H9 (cell line): ENCODE results near the gene TBC1D5. TPM values are rescaled to one million over a fixed set of nuclear protein-coding genes. Genes with fewer than 3 reads are reported as not detected.

Source experiments
- DNase-seq: peaks from one replicate; pipeline ENCODE4 v3.0.0-alpha.2; 2017
- H2AFZ ChIP-seq: one replicate; pipeline ENCODE4 v1.6.1; 2013; ENCODE audit warnings: mild to moderate bottlenecking, low read length, control low read depth, moderate library complexity
- H2AK5ac ChIP-seq: 2 replicates; pipeline ENCODE4 v1.6.1; 2013; ENCODE audit warnings: low read length, control low read depth, mixed read lengths; ENCODE audit not compliant: insufficient read length
- H2BK120ac ChIP-seq: one replicate; pipeline ENCODE4 v1.6.1; 2013; ENCODE audit warnings: low read depth, mild to moderate bottlenecking, low read length, control low read depth, inconsistent platforms; ENCODE audit not compliant: poor library complexity, severe bottlenecking
- H2BK12ac ChIP-seq: 2 replicates; pipeline ENCODE4 v1.6.1; 2013; ENCODE audit warnings: low read length, control low read depth, mixed read lengths, low read depth; ENCODE audit not compliant: insufficient read length
- H2BK15ac ChIP-seq: 2 replicates; pipeline ENCODE4 v1.6.1; 2013; ENCODE audit warnings: low read depth, low read length, control low read depth
- H2BK20ac ChIP-seq: one replicate; pipeline ENCODE4 v1.6.1; 2013; ENCODE audit warnings: low read depth, mild to moderate bottlenecking, low read length, control low read depth, inconsistent platforms; ENCODE audit not compliant: poor library complexity, severe bottlenecking
- H2BK5ac ChIP-seq: 2 replicates; pipeline ENCODE4 v1.6.1; 2013; ENCODE audit warnings: low read length, control low read depth, mixed read lengths; ENCODE audit not compliant: insufficient read length
- H3K14ac ChIP-seq: 2 replicates; pipeline ENCODE4 v1.6.1; 2013; ENCODE audit warnings: low read length, control low read depth; ENCODE audit not compliant: insufficient read depth
- H3K18ac ChIP-seq: 2 replicates; pipeline ENCODE4 v1.6.1; 2013; ENCODE audit warnings: low read depth, mild to moderate bottlenecking, mixed read lengths, low read length, control low read depth; ENCODE audit not compliant: insufficient read length
- H3K23ac ChIP-seq: 2 replicates; pipeline ENCODE4 v1.6.1; 2013; ENCODE audit warnings: low read length, control low read depth, mixed read lengths, low read depth; ENCODE audit not compliant: insufficient read length
- H3K23me2 ChIP-seq: 2 replicates; pipeline ENCODE4 v1.6.1; 2013; ENCODE audit warnings: low read depth, mild to moderate bottlenecking, mixed read lengths, low read length, control low read depth; ENCODE audit not compliant: insufficient read length, poor library complexity, severe bottlenecking
- H3K27ac ChIP-seq: 2 replicates; pipeline ENCODE4 v1.5.1; 2013; ENCODE audit warnings: low read length, control low read depth, mixed read lengths, low read depth; ENCODE audit not compliant: insufficient read length
- H3K27me3 ChIP-seq: 2 replicates; pipeline ENCODE4 v1.6.1; 2013; ENCODE audit warnings: low read length, control low read depth, inconsistent platforms; ENCODE audit not compliant: insufficient read depth
- H3K4ac ChIP-seq: 2 replicates; pipeline ENCODE4 v1.6.1; 2013; ENCODE audit warnings: low read depth, mild to moderate bottlenecking, control low read depth, inconsistent platforms, low read length, moderate library complexity
- H3K4me1 ChIP-seq: 2 replicates; pipeline ENCODE4 v1.6.1; 2013; ENCODE audit warnings: low read length, control low read depth, inconsistent platforms; ENCODE audit not compliant: insufficient read depth
- H3K4me2 ChIP-seq: 2 replicates; pipeline ENCODE4 v1.6.1; 2013; ENCODE audit warnings: low read length, control low read depth, mixed read lengths; ENCODE audit not compliant: insufficient read length, insufficient read depth
- H3K56ac ChIP-seq: 2 replicates; pipeline ENCODE4 v1.6.1; 2013; ENCODE audit warnings: low read depth, mild to moderate bottlenecking, mixed read lengths, low read length, control low read depth; ENCODE audit not compliant: insufficient read length
- H3K79me1 ChIP-seq: 2 replicates; pipeline ENCODE4 v1.6.1; 2013; ENCODE audit warnings: low read depth, mild to moderate bottlenecking, moderate library complexity, low read length, control low read depth, inconsistent platforms; ENCODE audit not compliant: insufficient read depth, poor library complexity, severe bottlenecking
- H3K79me2 ChIP-seq: 2 replicates; pipeline ENCODE4 v1.6.1; 2013; ENCODE audit warnings: low read length, control low read depth, inconsistent platforms; ENCODE audit not compliant: insufficient read depth
- H3K9ac ChIP-seq: 2 replicates; pipeline ENCODE4 v1.6.1; 2013; ENCODE audit warnings: low read length, control low read depth, mixed read lengths; ENCODE audit not compliant: insufficient read length; ENCODE audit errors: extremely low read depth
- H3K9me3 ChIP-seq: one replicate; pipeline ENCODE4 v1.6.1; 2013; ENCODE audit warnings: low read depth, low read length, inconsistent platforms; ENCODE audit not compliant: control insufficient read depth
- H3T11ph ChIP-seq: one replicate; pipeline ENCODE4 v1.6.1; 2013; ENCODE audit warnings: mild to moderate bottlenecking, low read length, control low read depth, inconsistent platforms
- H4K20me1 ChIP-seq: one replicate; pipeline ENCODE4 v1.6.1; 2013; ENCODE audit not compliant: control insufficient read depth, insufficient read length, insufficient read depth
- H4K5ac ChIP-seq: 2 replicates; pipeline ENCODE4 v1.6.1; 2013; ENCODE audit warnings: low read depth, mild to moderate bottlenecking, mixed read lengths, low read length, control low read depth; ENCODE audit not compliant: insufficient read length
- H4K8ac ChIP-seq: replicated peaks from 2 replicates; pipeline ENCODE4 v1.6.1; 2013; ENCODE audit warnings: low read length, control low read depth, mixed read lengths, low read depth; ENCODE audit not compliant: insufficient read length
- H4K91ac ChIP-seq: 2 replicates; pipeline ENCODE4 v1.6.1; 2013; ENCODE audit warnings: low read depth, mild to moderate bottlenecking, moderate library complexity, mixed read lengths, low read length, control low read depth; ENCODE audit not compliant: insufficient read length
- H3K27ac Mint-ChIP-seq, 3 experiments: 2 replicates in 2 of 3; 3 replicates in 1 of 3; pipeline ENCODE4 v1.8.0; 2020 to 2021; ENCODE audit warnings: mixed read lengths in 3 of 3, mild to moderate bottlenecking in 1 of 3, moderate library complexity in 1 of 3
- H3K27me3 Mint-ChIP-seq: 2 replicates; pipeline ENCODE4 v1.8.0; 2021; ENCODE audit warnings: low read depth, mild to moderate bottlenecking, moderate library complexity, mixed read lengths
- H3K36me3 Mint-ChIP-seq, 3 experiments: 2 replicates in 2 of 3; 3 replicates in 1 of 3; pipeline ENCODE4 v1.8.0; 2020 to 2021; ENCODE audit warnings: low read depth in 3 of 3, mixed read lengths in 3 of 3; ENCODE audit not compliant: insufficient read depth in 1 of 3
- H3K4me1 Mint-ChIP-seq, 2 experiments: 2 replicates each; pipeline ENCODE4 v1.8.0; 2020; ENCODE audit warnings: mixed read lengths in 2 of 2
- H3K4me3 Mint-ChIP-seq, 2 experiments: 2 replicates in 1 of 2; 3 replicates in 1 of 2; pipeline ENCODE4 v1.8.0; 2020 to 2021; ENCODE audit warnings: mild to moderate bottlenecking in 2 of 2, mixed read lengths in 2 of 2, moderate library complexity in 1 of 2
- H3K9me3 Mint-ChIP-seq, 2 experiments: 2 replicates in 1 of 2; 3 replicates in 1 of 2; pipeline ENCODE4 v1.8.0; 2020; ENCODE audit warnings: mild to moderate bottlenecking in 2 of 2, mixed read lengths in 2 of 2, moderate library complexity in 1 of 2
- WGBS: extraction: QIAGEN DNeasy Blood & Tissue Kit; methylation state at CpG from one replicate; pipeline ENCODE4 v1.1.7; 2013; ENCODE audit warnings: missing lambda C conversion rate, low lambda C conversion rate, mixed read lengths; ENCODE audit not compliant: insufficient read length; ENCODE audit errors: extremely low coverage; 5-methylcytosine and 5-hydroxymethylcytosine counted together
- total RNA-seq: library from RNA; stranded (reverse); gene quantifications from 2 replicates; pipeline ENCODE4 v1.2.1, GENCODE V29; 2021
- TF ChIP-seq, protein P1 (sequence below): fragments of 200-600 bp; sonication (generic); conservative IDR thresholded peaks from 3 replicates; pipeline ENCODE4 v1.8.0; 2021; ENCODE audit warnings: antibody characterized with exemption, mild to moderate bottlenecking

Gene TBC1D5
- total RNA-seq, 1 experiment from 2014 or later: 25.0 TPM

DNA sequence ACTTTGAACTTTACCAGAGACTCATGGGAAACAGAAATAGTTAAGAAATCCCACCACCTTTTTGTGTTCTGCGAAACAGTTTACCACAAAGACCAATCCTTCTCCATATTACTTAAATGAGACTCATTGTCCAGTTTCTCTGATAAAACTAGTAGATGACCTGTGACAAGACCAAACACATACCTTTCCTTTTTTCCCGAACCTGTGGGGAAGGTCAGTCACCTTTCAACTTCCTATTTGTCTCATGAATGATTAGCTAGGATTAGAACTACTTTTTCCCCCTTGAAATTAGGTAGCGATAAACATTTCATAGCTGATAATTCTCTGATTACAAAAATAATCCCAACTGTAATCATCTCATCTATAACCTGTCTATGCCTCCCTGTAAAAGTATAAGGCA, 2.3 kb upstream of the TBC1D5 start:
- Histone ChIP-seq H3K9ac (no peak overlapping the region), H4K20me1 (no peaks in the 10 kb centered on the region), H3K4me2 (no peak overlapping the region), H2BK5ac (no peak overlapping the region), H3K9me3 (no peaks in the 10 kb centered on the region), H2BK15ac (no peak overlapping the region), H4K91ac (no peak overlapping the region), H3K14ac (no peak overlapping the region), H3T11ph (no peak overlapping the region), H3K27me3 (no peaks in the 10 kb centered on the region), H3K4me1 (peaks cover 4% of the 10 kb centered on the region), H3K4ac (no peak overlapping the region), H2BK20ac (no peak overlapping the region), H3K79me2 (no peaks in the 10 kb centered on the region; the same call in 1 of the 2 replicates), H4K5ac (no peak overlapping the region), H3K23ac (no peak overlapping the region), H3K27ac (no peak overlapping the region), H2AK5ac (no peak overlapping the region), H3K18ac (no peak overlapping the region), H3K23me2 (peaks cover 4% of the 10 kb centered on the region), H3K79me1 (no peaks in the 10 kb centered on the region), H2BK12ac (no peak overlapping the region), H2AFZ (no peak overlapping the region), H3K56ac (no peak overlapping the region), H4K8ac (no peak overlapping the region), H2BK120ac (no peak overlapping the region)
- Mint-ChIP-seq H3K36me3 (no peaks in the 10 kb centered on the region), H3K27ac (no peak overlapping the region), H3K4me3 (no peak overlapping the region), H3K4me1 (peaks cover 28% of the 10 kb centered on the region in 2 experiments), H3K9me3 (no peaks in the 10 kb centered on the region), H3K27me3 (no peaks in the 10 kb centered on the region)
- DNase-seq: no peak
- TF ChIP-seq, protein P1, sequence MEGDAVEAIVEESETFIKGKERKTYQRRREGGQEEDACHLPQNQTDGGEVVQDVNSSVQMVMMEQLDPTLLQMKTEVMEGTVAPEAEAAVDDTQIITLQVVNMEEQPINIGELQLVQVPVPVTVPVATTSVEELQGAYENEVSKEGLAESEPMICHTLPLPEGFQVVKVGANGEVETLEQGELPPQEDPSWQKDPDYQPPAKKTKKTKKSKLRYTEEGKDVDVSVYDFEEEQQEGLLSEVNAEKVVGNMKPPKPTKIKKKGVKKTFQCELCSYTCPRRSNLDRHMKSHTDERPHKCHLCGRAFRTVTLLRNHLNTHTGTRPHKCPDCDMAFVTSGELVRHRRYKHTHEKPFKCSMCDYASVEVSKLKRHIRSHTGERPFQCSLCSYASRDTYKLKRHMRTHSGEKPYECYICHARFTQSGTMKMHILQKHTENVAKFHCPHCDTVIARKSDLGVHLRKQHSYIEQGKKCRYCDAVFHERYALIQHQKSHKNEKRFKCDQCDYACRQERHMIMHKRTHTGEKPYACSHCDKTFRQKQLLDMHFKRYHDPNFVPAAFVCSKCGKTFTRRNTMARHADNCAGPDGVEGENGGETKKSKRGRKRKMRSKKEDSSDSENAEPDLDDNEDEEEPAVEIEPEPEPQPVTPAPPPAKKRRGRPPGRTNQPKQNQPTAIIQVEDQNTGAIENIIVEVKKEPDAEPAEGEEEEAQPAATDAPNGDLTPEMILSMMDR: no peak
- no CpG with 5 or more reads among the region's 3 CpGs for WGBS
